ENCODE data around the gene TMTC2. TPM values are rescaled to one million over a fixed set of nuclear protein-coding genes. Genes with fewer than 3 reads are reported as not detected.

The TMTC2 gene
- total RNA-seq (1 to 10 TPM; 2.2 to 2.5 TPM), polyA plus RNA-seq (0.13 TPM)

DNA sequence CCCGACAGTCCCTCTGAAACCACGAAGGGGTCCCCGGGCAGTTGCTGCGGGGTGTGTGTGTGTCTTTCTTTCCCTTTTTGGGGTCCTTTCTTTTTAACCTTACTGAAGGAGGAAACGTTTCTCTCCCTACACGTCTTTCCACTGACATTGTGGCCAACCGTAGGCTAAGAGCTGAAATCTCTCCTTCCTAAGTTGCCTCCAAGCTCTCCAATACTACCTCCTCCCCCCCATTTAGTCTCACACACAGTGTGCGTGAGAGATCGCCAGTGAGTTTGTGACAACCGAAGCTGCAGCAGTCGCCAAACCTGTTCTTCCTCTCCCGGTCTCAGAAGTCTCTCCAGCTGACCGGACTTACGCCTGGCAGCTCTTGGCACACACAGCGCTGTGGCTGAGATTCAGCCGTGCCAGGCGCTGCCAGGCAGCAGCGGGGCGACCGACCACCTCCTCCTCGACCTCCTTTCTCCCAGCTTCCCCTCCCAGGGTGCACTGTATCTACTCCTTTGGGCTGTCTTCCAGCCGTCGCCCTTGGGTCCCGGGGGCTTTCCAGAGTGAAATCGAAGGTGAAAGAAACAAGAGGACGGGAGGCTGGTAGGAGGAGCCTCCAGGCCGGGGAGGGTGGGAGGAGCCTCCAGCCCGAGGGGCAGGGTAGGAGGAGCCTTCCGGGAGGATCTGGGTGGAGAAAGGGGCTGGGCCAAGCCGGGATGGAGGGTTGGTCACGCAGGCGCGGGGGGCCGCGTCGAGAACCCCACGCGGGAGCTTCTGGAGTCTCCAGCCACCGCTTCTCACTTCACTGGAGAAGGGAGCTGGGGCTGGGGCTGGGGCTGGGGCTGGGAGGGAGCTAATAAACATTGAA lies at the start of gene TMTC2:
Gene TMTC2 (plus strand): TSS at position 739 of the 853 bp plus-strand sequence.
- Histone ChIP-seq H3K36me3 (ENCODE audit: insufficient read depth, low read length) (no peaks in the 10 kb centered on the region), H3K4me3 (ENCODE audit: low read length) (peak within 1 kb of the TSS; percentile 91), H3K27me3 (ENCODE audit: insufficient read depth, low read length, poor library complexity, severe bottlenecking) (no peaks in the 10 kb centered on the region), H3K27ac (ENCODE audit: low read depth, low read length) (peak within 1 kb of the TSS; percentile 75), H3K9me3 (ENCODE audit: low read length) (no peaks in the 10 kb centered on the region), H3K4me1 (ENCODE audit: insufficient read depth, low read length) (peaks cover 8% of the 10 kb centered on the region)
- peak; percentile 81 to 91 (median 89) for DNase-seq
- POLR2A ChIA-PET: interaction anchor here (1.1 to 1.8 kb wide), 2 partner anchors 328 to 1161 kb away, joined by 3 to 8 read pairs; partner anchors contain the start of genes CCDC59 and METTL25
- H3K9me3 Mint-ChIP-seq: no peaks in the 10 kb centered on the region
- CTCF ChIA-PET: interaction anchor here (0.6 to 2.1 kb wide), 14 partner anchors 8 to 491 kb away, joined by 3 to 13 read pairs (median 3); partner anchors contain the start of genes CCDC59 and METTL25
- peak within 1 kb of the TSS; percentile 91 to 99 (median 97) for H3K4me3 Mint-ChIP-seq
- H3K4me1 Mint-ChIP-seq: peaks cover 11 to 27% (median 23%) of the 10 kb centered on the region in 3 donors
- H3K27me3 Mint-ChIP-seq: peaks cover 10 to 14% of the 10 kb centered on the region in 2 donors
- peaks cover 0 to 11% (median 0%) of the 10 kb centered on the region in 3 donors for H3K36me3 Mint-ChIP-seq
- H3K27ac Mint-ChIP-seq: peak within 1 kb of the TSS; percentile 94 to 100 (median 96)

DNA sequence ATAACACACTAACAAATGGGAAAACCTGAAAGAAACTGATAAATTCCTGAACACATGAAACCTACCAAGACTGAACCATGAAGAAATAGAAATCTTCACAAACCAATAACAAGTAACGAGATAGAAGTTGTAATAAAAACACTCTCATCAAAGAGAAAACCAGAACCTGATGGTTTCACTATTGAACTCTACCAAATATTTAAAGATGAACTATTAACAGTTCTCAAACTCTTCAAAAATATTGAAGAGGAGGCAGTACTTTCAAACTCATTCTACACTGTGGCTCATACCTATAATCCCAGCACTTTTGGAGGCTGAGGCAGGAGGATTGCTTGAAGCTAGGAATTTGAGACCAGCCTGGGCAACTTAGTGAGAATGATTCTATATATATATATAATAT lies 48.4 kb upstream of the TMTC2 start:
- Histone ChIP-seq H3K4me3 (ENCODE audit: low read length) (no peak overlapping the region), H3K27me3 (ENCODE audit: insufficient read depth, low read length, poor library complexity, severe bottlenecking) (no peaks in the 10 kb centered on the region), H3K36me3 (ENCODE audit: insufficient read depth, low read length) (no peaks in the 10 kb centered on the region), H3K9me3 (ENCODE audit: low read length) (no peaks in the 10 kb centered on the region), H3K4me1 (ENCODE audit: insufficient read depth, low read length) (no peaks in the 10 kb centered on the region), H3K27ac (ENCODE audit: low read depth, low read length) (no peak overlapping the region)
- Mint-ChIP-seq H3K4me3 (no peak overlapping the region), H3K4me1 (no peaks in the 10 kb centered on the region), H3K36me3 (no peaks in the 10 kb centered on the region), H3K27ac (no peak overlapping the region), H3K27me3 (peaks cover 0 to 4% of the 10 kb centered on the region in 2 donors), H3K9me3 (no peaks in the 10 kb centered on the region)
- DNase-seq: no peak
- ChIA-PET CTCF (no interaction called here), POLR2A (no interaction called here)

DNA sequence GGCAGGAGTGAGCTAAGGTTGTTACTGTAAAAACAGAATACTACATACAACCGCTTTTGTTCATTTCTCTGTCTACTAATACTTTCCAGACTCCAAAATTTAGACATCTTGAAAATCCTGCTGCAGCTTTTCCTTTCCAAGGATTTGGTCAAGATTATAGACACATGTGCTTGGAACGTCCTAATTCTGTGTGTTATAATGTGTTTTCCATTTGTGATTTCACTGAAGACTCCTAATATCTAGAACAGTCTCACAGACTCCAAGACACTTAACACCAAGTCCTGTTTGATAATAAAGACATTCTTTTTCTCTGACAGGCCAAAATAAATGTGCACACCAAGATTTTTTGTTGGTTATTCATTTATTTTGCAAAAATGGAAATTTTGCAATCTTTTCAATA lies 41.8 kb upstream of the TMTC2 start:
- H3K27ac Mint-ChIP-seq: no peak overlapping the region
- no peak overlapping the region for H3K4me3 Mint-ChIP-seq
- no peaks in the 10 kb centered on the region for H3K9me3 Mint-ChIP-seq
- H3K27ac ChIP-seq (ENCODE audit: low read depth, low read length): no peak overlapping the region
- no peak for DNase-seq
- ChIA-PET CTCF (no interaction called here), POLR2A (no interaction called here)
- no peak overlapping the region for H3K4me3 ChIP-seq (ENCODE audit: low read length)
- H3K4me1 Mint-ChIP-seq: peaks cover 0 to 2% (median 0%) of the 10 kb centered on the region in 3 donors
- no peaks in the 10 kb centered on the region for H3K27me3 ChIP-seq (ENCODE audit: insufficient read depth, low read length, poor library complexity, severe bottlenecking)
- no peaks in the 10 kb centered on the region for H3K9me3 ChIP-seq (ENCODE audit: low read length)
- no peaks in the 10 kb centered on the region for H3K4me1 ChIP-seq (ENCODE audit: insufficient read depth, low read length)
- H3K36me3 Mint-ChIP-seq: no peaks in the 10 kb centered on the region
- H3K27me3 Mint-ChIP-seq: no peaks in the 10 kb centered on the region
- no peaks in the 10 kb centered on the region for H3K36me3 ChIP-seq (ENCODE audit: insufficient read depth, low read length)

DNA sequence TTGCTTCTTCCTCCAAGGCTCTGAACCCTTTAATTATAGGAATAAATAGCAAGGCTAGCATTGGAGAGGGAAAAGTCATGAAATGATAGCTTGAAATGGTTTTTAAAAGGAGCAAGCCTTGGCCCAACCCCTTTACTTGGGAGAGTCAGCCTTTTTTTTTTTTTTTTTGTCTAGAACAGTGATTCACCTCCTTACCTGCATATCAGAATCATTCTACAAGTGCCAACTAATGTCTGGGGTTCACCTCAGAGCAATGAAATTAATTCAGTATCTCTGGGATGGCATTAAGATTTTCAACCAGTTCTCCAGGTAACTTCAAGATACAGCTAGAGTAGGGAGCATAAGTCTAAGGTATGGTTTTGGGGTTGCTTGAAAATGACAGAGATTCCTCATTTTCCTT lies 41.3 kb upstream of the TMTC2 start:
- no peaks in the 10 kb centered on the region for H3K36me3 ChIP-seq (ENCODE audit: insufficient read depth, low read length)
- peaks cover 2 to 4% (median 2%) of the 10 kb centered on the region in 3 donors for H3K4me1 Mint-ChIP-seq
- no peaks in the 10 kb centered on the region for H3K9me3 Mint-ChIP-seq
- H3K4me3 Mint-ChIP-seq: no peak overlapping the region
- ChIA-PET CTCF (no interaction called here), POLR2A (no interaction called here)
- DNase-seq: no peak
- H3K27ac ChIP-seq (ENCODE audit: low read depth, low read length): no peak overlapping the region
- H3K4me3 ChIP-seq (ENCODE audit: low read length): no peak overlapping the region
- H3K27me3 Mint-ChIP-seq: no peaks in the 10 kb centered on the region
- H3K4me1 ChIP-seq (ENCODE audit: insufficient read depth, low read length): no peaks in the 10 kb centered on the region
- H3K27me3 ChIP-seq (ENCODE audit: insufficient read depth, low read length, poor library complexity, severe bottlenecking): no peaks in the 10 kb centered on the region
- H3K36me3 Mint-ChIP-seq: no peaks in the 10 kb centered on the region
- no peaks in the 10 kb centered on the region for H3K9me3 ChIP-seq (ENCODE audit: low read length)
- no peak overlapping the region for H3K27ac Mint-ChIP-seq

- H3K4me1 Mint-ChIP-seq: peaks cover 10 to 14% (median 12%) of the 10 kb centered on the region in 3 donors
- POLR2A ChIA-PET: no interaction called here
- CTCF ChIA-PET: no interaction called here
These were observed 38.9 kb upstream of the TMTC2 start for GRCh38 chr12:82647853-82648252.

DNA sequence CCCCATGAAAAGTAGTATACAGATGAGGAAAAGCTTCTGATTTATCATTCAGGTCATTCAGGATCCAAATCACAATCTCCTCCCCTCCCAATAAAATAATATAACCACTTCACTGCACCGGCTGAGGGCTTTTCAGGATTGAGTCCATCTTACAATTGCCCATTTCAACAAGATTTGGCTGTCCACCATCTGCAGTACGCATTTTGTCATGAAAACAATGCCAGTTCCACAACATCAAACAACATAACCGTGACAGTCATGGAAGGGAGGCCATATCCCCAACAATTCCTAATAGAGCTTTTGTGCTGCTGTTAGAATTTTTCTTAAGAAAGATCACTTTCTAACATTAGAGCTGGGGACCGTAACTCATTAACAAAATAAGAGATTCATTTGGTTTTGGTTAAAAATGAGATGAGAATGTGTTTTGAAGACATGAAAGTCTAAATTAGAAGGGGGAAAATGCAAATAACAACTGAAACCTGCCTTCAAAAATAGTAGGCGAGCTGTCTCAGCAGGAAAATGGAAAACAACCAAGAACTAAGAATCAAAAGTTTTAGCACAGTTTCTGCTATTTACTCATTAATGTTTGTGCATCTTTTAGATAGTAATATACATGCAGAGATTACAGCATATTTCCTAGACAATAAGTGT lies 38.3 kb upstream of the TMTC2 start:
- CTCF ChIA-PET: no interaction called here
- Mint-ChIP-seq H3K27me3 (no peaks in the 10 kb centered on the region), H3K27ac (no peak overlapping the region)

More at GRCh38 chr12:82647853-82648252, 38.9 kb upstream of the TMTC2 start:
- H3K36me3 Mint-ChIP-seq: no peaks in the 10 kb centered on the region
- H3K9me3 Mint-ChIP-seq: no peaks in the 10 kb centered on the region
- no peaks in the 10 kb centered on the region for H3K36me3 ChIP-seq (ENCODE audit: insufficient read depth, low read length)
- H3K4me3 Mint-ChIP-seq: no peak overlapping the region
- no peak for DNase-seq
- no peak overlapping the region for H3K27ac Mint-ChIP-seq
- H3K4me1 ChIP-seq (ENCODE audit: insufficient read depth, low read length): no peaks in the 10 kb centered on the region
- no peak overlapping the region for H3K27ac ChIP-seq (ENCODE audit: low read depth, low read length)
- no peaks in the 10 kb centered on the region for H3K27me3 ChIP-seq (ENCODE audit: insufficient read depth, low read length, poor library complexity, severe bottlenecking)
- no peak overlapping the region for H3K4me3 ChIP-seq (ENCODE audit: low read length)
- H3K9me3 ChIP-seq (ENCODE audit: low read length): no peaks in the 10 kb centered on the region
- H3K27me3 Mint-ChIP-seq: no peaks in the 10 kb centered on the region

GRCh38 chr12:82650627-82651337 lies 35.9 kb upstream of the TMTC2 start:
- no peak for DNase-seq
- no peaks in the 10 kb centered on the region for H3K36me3 ChIP-seq (ENCODE audit: insufficient read depth, low read length)
- H3K4me3 Mint-ChIP-seq: peak overlapping the region in 1 of 7 donors; percentile 36
- peaks cover 10 to 14% (median 12%) of the 10 kb centered on the region in 3 donors for H3K4me1 Mint-ChIP-seq
- CTCF ChIA-PET: interaction anchor here (1.6 kb wide), 1 partner anchor 35 kb away, joined by 3 read pairs; no protein-coding TSS in a partner anchor
- no peaks in the 10 kb centered on the region for H3K36me3 Mint-ChIP-seq
- no peaks in the 10 kb centered on the region for H3K27me3 ChIP-seq (ENCODE audit: insufficient read depth, low read length, poor library complexity, severe bottlenecking)
- peaks cover 0 to under 1% of the 10 kb centered on the region in 2 donors for H3K27me3 Mint-ChIP-seq
- POLR2A ChIA-PET: no interaction called here
- no peak overlapping the region for H3K27ac ChIP-seq (ENCODE audit: low read depth, low read length)
- no peaks in the 10 kb centered on the region for H3K4me1 ChIP-seq (ENCODE audit: insufficient read depth, low read length)
- H3K27ac Mint-ChIP-seq: peak overlapping the region in 5 of 8 donors; percentile 13 to 89 (median 68)
- H3K9me3 Mint-ChIP-seq: peaks cover 0 to 2% (median 0%) of the 10 kb centered on the region in 5 donors
- no peaks in the 10 kb centered on the region for H3K9me3 ChIP-seq (ENCODE audit: low read length)
- no peak overlapping the region for H3K4me3 ChIP-seq (ENCODE audit: low read length)

More for the DNA sequence above, 38.3 kb upstream of the TMTC2 start:
- Histone ChIP-seq H3K4me1 (ENCODE audit: insufficient read depth, low read length) (no peaks in the 10 kb centered on the region), H3K27me3 (ENCODE audit: insufficient read depth, low read length, poor library complexity, severe bottlenecking) (no peaks in the 10 kb centered on the region), H3K9me3 (ENCODE audit: low read length) (no peaks in the 10 kb centered on the region), H3K4me3 (ENCODE audit: low read length) (no peak overlapping the region), H3K27ac (ENCODE audit: low read depth, low read length) (no peak overlapping the region), H3K36me3 (ENCODE audit: insufficient read depth, low read length) (no peaks in the 10 kb centered on the region)
- Mint-ChIP-seq H3K9me3 (no peaks in the 10 kb centered on the region), H3K36me3 (no peaks in the 10 kb centered on the region), H3K4me3 (no peak overlapping the region), H3K4me1 (peaks cover 10 to 14% (median 12%) of the 10 kb centered on the region in 3 donors)
- POLR2A ChIA-PET: no interaction called here
- no peak for DNase-seq
